SJSA1 (cell line): ENCODE results near the gene MTHFD1L. TPM values are rescaled to one million over a fixed set of nuclear protein-coding genes. Genes with fewer than 3 reads are reported as not detected.

Source experiments
- DNase-seq, 2 experiments: peaks; one replicate each; pipeline ENCODE4 v3.0.0-alpha.2; 2015 to 2020; ENCODE audit warnings: low spot score in 2 of 2, low read depth in 1 of 2
- H3K27ac ChIP-seq: fragments of 250-450 bp; sonication (Bioruptor Pico); 2 replicates; pipeline ENCODE4 v1.5.1; 2020; ENCODE audit warnings: mild to moderate bottlenecking, moderate library complexity
- H3K27me3 ChIP-seq: fragments of 250-450 bp; sonication (Bioruptor Pico); replicated peaks from 2 replicates; pipeline ENCODE4 v1.5.1; 2020; ENCODE audit warnings: mild to moderate bottlenecking, moderate library complexity
- H3K36me3 ChIP-seq: fragments of 250-450 bp; sonication (Bioruptor Pico); 2 replicates; pipeline ENCODE4 v1.5.1; 2020; ENCODE audit warnings: mild to moderate bottlenecking
- H3K4me1 ChIP-seq: fragments of 250-450 bp; sonication (Bioruptor Pico); replicated peaks from 2 replicates; pipeline ENCODE4 v1.6.1; 2021; ENCODE audit warnings: mild to moderate bottlenecking
- H3K4me3 ChIP-seq: fragments of 250-450 bp; sonication (Bioruptor Pico); 2 replicates; pipeline ENCODE4 v1.5.1; 2020; ENCODE audit warnings: mild to moderate bottlenecking
- H3K9me3 ChIP-seq: fragments of 250-450 bp; sonication (Bioruptor Pico); replicated peaks from 2 replicates; pipeline ENCODE4 v1.5.1; 2020; ENCODE audit warnings: mild to moderate bottlenecking
- total RNA-seq: library from RNA; depleted of rRNA; stranded (reverse); fragments of >200 nt; shearing (Covaris generic); gene quantifications from 2 replicates; pipeline ENCODE4 v1.2.3, GENCODE V29; 2014

Gene MTHFD1L
- total RNA-seq, 1 experiment from 2014 or later: 24.8 TPM

GRCh38 chr6:150953851-150954250, 88.3 kb downstream of the MTHFD1L start:
- Histone ChIP-seq H3K4me1 (no peaks in the 10 kb centered on the region), H3K27ac (no peak overlapping the region), H3K27me3 (no peaks in the 10 kb centered on the region), H3K4me3 (no peak overlapping the region), H3K36me3 (peaks cover 73% of the 10 kb centered on the region), H3K9me3 (no peaks in the 10 kb centered on the region)
- no peak for DNase-seq

GRCh38 chr6:150959166-150959565, 93.7 kb downstream of the MTHFD1L start:
- H3K27me3 ChIP-seq: no peaks in the 10 kb centered on the region
- DNase-seq: no peak
- no peak overlapping the region for H3K27ac ChIP-seq
- H3K4me1 ChIP-seq: no peaks in the 10 kb centered on the region
- no peak overlapping the region for H3K4me3 ChIP-seq
- H3K9me3 ChIP-seq: no peaks in the 10 kb centered on the region
- peaks cover 53% of the 10 kb centered on the region for H3K36me3 ChIP-seq

GRCh38 chr6:150962436-150962835, 96.9 kb downstream of the MTHFD1L start:
- Histone ChIP-seq H3K4me3 (no peak overlapping the region), H3K4me1 (no peaks in the 10 kb centered on the region), H3K27ac (no peak overlapping the region), H3K36me3 (peaks cover 33% of the 10 kb centered on the region), H3K27me3 (no peaks in the 10 kb centered on the region), H3K9me3 (no peaks in the 10 kb centered on the region)
- DNase-seq: no peak

- H3K27me3 ChIP-seq: no peaks in the 10 kb centered on the region
Observed at GRCh38 chr6:150964765-150965164, 99.3 kb downstream of the MTHFD1L start.

GRCh38 chr6:150966786-150967185, 101.3 kb downstream of the MTHFD1L start:
- Histone ChIP-seq H3K27me3 (no peaks in the 10 kb centered on the region), H3K9me3 (no peaks in the 10 kb centered on the region), H3K27ac (no peak overlapping the region), H3K4me3 (no peak overlapping the region), H3K36me3 (peaks cover 13% of the 10 kb centered on the region), H3K4me1 (no peaks in the 10 kb centered on the region)
- DNase-seq: no peak

More at GRCh38 chr6:150964765-150965164, 99.3 kb downstream of the MTHFD1L start:
- Histone ChIP-seq H3K4me1 (no peaks in the 10 kb centered on the region), H3K9me3 (no peaks in the 10 kb centered on the region), H3K4me3 (no peak overlapping the region), H3K36me3 (peaks cover 28% of the 10 kb centered on the region), H3K27ac (no peak overlapping the region)
- no peak for DNase-seq

GRCh38 chr6:150967381-150967780, 101.9 kb downstream of the MTHFD1L start:
- Histone ChIP-seq H3K36me3 (peaks cover 15% of the 10 kb centered on the region), H3K4me1 (no peaks in the 10 kb centered on the region), H3K4me3 (no peak overlapping the region), H3K27me3 (no peaks in the 10 kb centered on the region), H3K9me3 (no peaks in the 10 kb centered on the region), H3K27ac (no peak overlapping the region)
- no peak for DNase-seq

GRCh38 chr6:150967910-150968309, 102.4 kb downstream of the MTHFD1L start:
- Histone ChIP-seq H3K4me3 (no peak overlapping the region), H3K27me3 (no peaks in the 10 kb centered on the region), H3K4me1 (no peaks in the 10 kb centered on the region), H3K27ac (no peak overlapping the region), H3K9me3 (no peaks in the 10 kb centered on the region), H3K36me3 (peaks cover 20% of the 10 kb centered on the region)
- DNase-seq: no peak

GRCh38 chr6:150969901-150970300, 104.4 kb downstream of the MTHFD1L start:
- Histone ChIP-seq H3K36me3 (peaks cover 22% of the 10 kb centered on the region), H3K4me1 (no peaks in the 10 kb centered on the region), H3K27ac (no peak overlapping the region), H3K4me3 (no peak overlapping the region), H3K27me3 (no peaks in the 10 kb centered on the region), H3K9me3 (no peaks in the 10 kb centered on the region)
- no peak for DNase-seq

GRCh38 chr6:150971219-150971618, 105.7 kb downstream of the MTHFD1L start:
- no peak overlapping the region for H3K4me3 ChIP-seq
- H3K36me3 ChIP-seq: peaks cover 25% of the 10 kb centered on the region
- no peak overlapping the region for H3K27ac ChIP-seq
- no peak for DNase-seq
- H3K27me3 ChIP-seq: no peaks in the 10 kb centered on the region
- H3K9me3 ChIP-seq: no peaks in the 10 kb centered on the region
- no peaks in the 10 kb centered on the region for H3K4me1 ChIP-seq

- no peaks in the 10 kb centered on the region for H3K9me3 ChIP-seq
- no peak overlapping the region for H3K4me3 ChIP-seq
- H3K27ac ChIP-seq: no peak overlapping the region
- H3K4me1 ChIP-seq: no peaks in the 10 kb centered on the region
- H3K27me3 ChIP-seq: no peaks in the 10 kb centered on the region
- H3K36me3 ChIP-seq: peaks cover 45% of the 10 kb centered on the region
- DNase-seq: no peak
Observed at GRCh38 chr6:150975136-150975535, 109.6 kb downstream of the MTHFD1L start.

- Histone ChIP-seq H3K27ac (no peak overlapping the region), H3K4me1 (no peaks in the 10 kb centered on the region), H3K9me3 (no peaks in the 10 kb centered on the region), H3K27me3 (no peaks in the 10 kb centered on the region), H3K4me3 (no peak overlapping the region), H3K36me3 (peaks cover 43% of the 10 kb centered on the region)
- DNase-seq: no peak
Observed at GRCh38 chr6:150977281-150977680, 111.8 kb downstream of the MTHFD1L start.

- no peaks in the 10 kb centered on the region for H3K27me3 ChIP-seq
- H3K27ac ChIP-seq: no peak overlapping the region
- H3K4me1 ChIP-seq: no peaks in the 10 kb centered on the region
- no peak for DNase-seq
- H3K9me3 ChIP-seq: no peaks in the 10 kb centered on the region
- H3K4me3 ChIP-seq: no peak overlapping the region
- H3K36me3 ChIP-seq: peaks cover 37% of the 10 kb centered on the region
Observed at GRCh38 chr6:150978624-150979023, 113.1 kb downstream of the MTHFD1L start.

- Histone ChIP-seq H3K4me1 (no peaks in the 10 kb centered on the region), H3K36me3 (peaks cover 33% of the 10 kb centered on the region), H3K4me3 (no peak overlapping the region), H3K27me3 (no peaks in the 10 kb centered on the region), H3K9me3 (no peaks in the 10 kb centered on the region), H3K27ac (no peak overlapping the region)
- no peak for DNase-seq
Observed at GRCh38 chr6:150979826-150980350, 114.4 kb downstream of the MTHFD1L start.

- Histone ChIP-seq H3K9me3 (no peaks in the 10 kb centered on the region), H3K27me3 (no peaks in the 10 kb centered on the region), H3K4me1 (no peaks in the 10 kb centered on the region), H3K4me3 (no peak overlapping the region), H3K36me3 (peaks cover 31% of the 10 kb centered on the region), H3K27ac (no peak overlapping the region)
- DNase-seq: no peak
Observed at GRCh38 chr6:150981095-150981494, 115.6 kb downstream of the MTHFD1L start.

- DNase-seq: no peak
- no peaks in the 10 kb centered on the region for H3K27me3 ChIP-seq
- H3K27ac ChIP-seq: no peak overlapping the region
- no peaks in the 10 kb centered on the region for H3K4me1 ChIP-seq
- no peak overlapping the region for H3K4me3 ChIP-seq
- peaks cover 31% of the 10 kb centered on the region for H3K36me3 ChIP-seq
- H3K9me3 ChIP-seq: no peaks in the 10 kb centered on the region
Observed at GRCh38 chr6:150981669-150982068, 116.2 kb downstream of the MTHFD1L start.
